GM06990 (cell line): ENCODE data around the gene NLRP6.
"Not testable (repeated sequence)": the region's sequence is repeated elsewhere in the genome, so short reads cannot be mapped to it uniquely, and the experiment has no call there.

ENCODE experiments used
- DNase-seq: peaks from one replicate; pipeline ENCODE4 v3.0.0-alpha.2; 2011; ENCODE audit not compliant: insufficient read length; ENCODE audit errors: extremely low read depth
- H3K27me3 ChIP-seq: replicated peaks from 2 replicates; pipeline ENCODE4 v1.6.0; 2011; ENCODE audit warnings: low read length; ENCODE audit not compliant: control insufficient read depth, insufficient read depth
- H3K36me3 ChIP-seq: 2 replicates; pipeline ENCODE4 v1.5.1; 2011; ENCODE audit warnings: low read length; ENCODE audit not compliant: control insufficient read depth, insufficient read depth
- H3K4me3 ChIP-seq: replicated peaks from 2 replicates; pipeline ENCODE4 v1.5.1; 2011; ENCODE audit warnings: low read depth, mild to moderate bottlenecking, control low read depth, low read length
- TF ChIP-seq, protein P1 (sequence below): IDR thresholded peaks from 2 replicates; pipeline ENCODE4 v1.5.1; 2011; ENCODE audit warnings: low read length, control low read depth, mild to moderate bottlenecking, inconsistent platforms; ENCODE audit not compliant: insufficient read depth, poor library complexity, severe bottlenecking

NLRP6 gene

DNA sequence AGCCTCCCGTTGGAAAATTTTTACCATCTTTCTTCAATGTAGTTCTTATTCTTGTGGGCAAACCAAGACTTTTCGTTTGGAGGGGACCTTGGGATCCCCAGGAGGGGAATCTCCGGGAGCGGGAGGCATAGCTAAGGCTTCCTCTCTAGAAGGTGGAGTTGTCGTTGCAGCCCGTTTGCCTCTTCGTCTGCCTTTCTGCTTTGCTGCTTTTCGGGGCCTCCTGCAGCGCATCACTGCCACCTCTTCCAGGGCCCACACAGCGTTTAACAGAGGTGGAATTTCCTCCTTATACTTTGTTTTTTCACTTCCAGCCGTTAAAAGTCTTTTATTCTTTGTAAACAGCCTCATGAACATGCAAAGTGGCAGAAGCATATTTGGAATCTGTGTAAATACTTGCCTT, 45.9 kb downstream of the NLRP6 start:
- no peak overlapping the region for H3K4me3 ChIP-seq
- TF ChIP-seq, protein P1, sequence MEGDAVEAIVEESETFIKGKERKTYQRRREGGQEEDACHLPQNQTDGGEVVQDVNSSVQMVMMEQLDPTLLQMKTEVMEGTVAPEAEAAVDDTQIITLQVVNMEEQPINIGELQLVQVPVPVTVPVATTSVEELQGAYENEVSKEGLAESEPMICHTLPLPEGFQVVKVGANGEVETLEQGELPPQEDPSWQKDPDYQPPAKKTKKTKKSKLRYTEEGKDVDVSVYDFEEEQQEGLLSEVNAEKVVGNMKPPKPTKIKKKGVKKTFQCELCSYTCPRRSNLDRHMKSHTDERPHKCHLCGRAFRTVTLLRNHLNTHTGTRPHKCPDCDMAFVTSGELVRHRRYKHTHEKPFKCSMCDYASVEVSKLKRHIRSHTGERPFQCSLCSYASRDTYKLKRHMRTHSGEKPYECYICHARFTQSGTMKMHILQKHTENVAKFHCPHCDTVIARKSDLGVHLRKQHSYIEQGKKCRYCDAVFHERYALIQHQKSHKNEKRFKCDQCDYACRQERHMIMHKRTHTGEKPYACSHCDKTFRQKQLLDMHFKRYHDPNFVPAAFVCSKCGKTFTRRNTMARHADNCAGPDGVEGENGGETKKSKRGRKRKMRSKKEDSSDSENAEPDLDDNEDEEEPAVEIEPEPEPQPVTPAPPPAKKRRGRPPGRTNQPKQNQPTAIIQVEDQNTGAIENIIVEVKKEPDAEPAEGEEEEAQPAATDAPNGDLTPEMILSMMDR = no peak
- H3K27me3 ChIP-seq = no peaks in the 10 kb centered on the region
- no peaks in the 10 kb centered on the region for H3K36me3 ChIP-seq
- DNase-seq = no peak

- H3K4me3 ChIP-seq, H3K27me3 ChIP-seq, DNase-seq, H3K36me3 ChIP-seq: not testable (repeated sequence)
Observed at GRCh38 chr11:324593-325517, 46.6 kb downstream of the NLRP6 start.

- TF ChIP-seq, protein P1 = no peak
- DNase-seq = no peak
- H3K4me3 ChIP-seq = no peak overlapping the region
- H3K36me3 ChIP-seq = no peaks in the 10 kb centered on the region
- H3K27me3 ChIP-seq = no peaks in the 10 kb centered on the region
Observed at GRCh38 chr11:325796-326591, 47.8 kb downstream of the NLRP6 start.

GRCh38 chr11:326592-326841, 48.3 kb downstream of the NLRP6 start:
- TF ChIP-seq, protein P1 = no peak
- peak overlapping the region; percentile 6 for H3K4me3 ChIP-seq

GRCh38 chr11:326842-327580, 48.8 kb downstream of the NLRP6 start:
- Histone ChIP-seq H3K36me3 (no peaks in the 10 kb centered on the region), H3K27me3 (no peaks in the 10 kb centered on the region), H3K4me3 (peak overlapping the region; percentile 10)
- DNase-seq = peak; percentile 87
- TF ChIP-seq, protein P1 = no peak

More at GRCh38 chr11:326592-326841, 48.3 kb downstream of the NLRP6 start:
- DNase-seq = no peak
- no peaks in the 10 kb centered on the region for H3K27me3 ChIP-seq
- no peaks in the 10 kb centered on the region for H3K36me3 ChIP-seq

- no peak for DNase-seq
- TF ChIP-seq, protein P1 = no peak
- H3K36me3 ChIP-seq = no peaks in the 10 kb centered on the region
- no peaks in the 10 kb centered on the region for H3K27me3 ChIP-seq
- peak overlapping the region; percentile 10 for H3K4me3 ChIP-seq
Observed at GRCh38 chr11:327581-327923, 49.3 kb downstream of the NLRP6 start.
